ENCODE data around the gene MAGEA11.

DNA sequence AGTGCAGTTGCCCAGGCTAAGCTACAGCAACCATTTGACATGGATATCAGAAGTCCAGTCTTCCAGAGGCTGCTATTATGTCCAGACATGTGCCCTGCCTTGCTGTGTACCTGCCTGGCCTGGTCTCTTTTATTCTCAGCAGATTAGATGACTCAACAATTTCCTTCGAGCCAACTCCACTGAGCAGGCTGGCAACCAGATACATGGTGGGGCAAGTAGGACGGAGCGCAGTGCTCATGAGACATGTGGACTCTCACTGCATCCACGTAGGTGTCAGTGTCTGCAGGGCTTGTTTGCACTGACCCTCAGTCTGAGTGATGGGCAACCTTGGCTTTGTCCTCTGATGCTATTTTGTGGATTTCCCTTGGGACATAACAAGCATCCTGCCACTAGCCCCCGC is 7.2 kb upstream of the MAGEA11 start:
- TF ChIP-seq, protein P1, sequence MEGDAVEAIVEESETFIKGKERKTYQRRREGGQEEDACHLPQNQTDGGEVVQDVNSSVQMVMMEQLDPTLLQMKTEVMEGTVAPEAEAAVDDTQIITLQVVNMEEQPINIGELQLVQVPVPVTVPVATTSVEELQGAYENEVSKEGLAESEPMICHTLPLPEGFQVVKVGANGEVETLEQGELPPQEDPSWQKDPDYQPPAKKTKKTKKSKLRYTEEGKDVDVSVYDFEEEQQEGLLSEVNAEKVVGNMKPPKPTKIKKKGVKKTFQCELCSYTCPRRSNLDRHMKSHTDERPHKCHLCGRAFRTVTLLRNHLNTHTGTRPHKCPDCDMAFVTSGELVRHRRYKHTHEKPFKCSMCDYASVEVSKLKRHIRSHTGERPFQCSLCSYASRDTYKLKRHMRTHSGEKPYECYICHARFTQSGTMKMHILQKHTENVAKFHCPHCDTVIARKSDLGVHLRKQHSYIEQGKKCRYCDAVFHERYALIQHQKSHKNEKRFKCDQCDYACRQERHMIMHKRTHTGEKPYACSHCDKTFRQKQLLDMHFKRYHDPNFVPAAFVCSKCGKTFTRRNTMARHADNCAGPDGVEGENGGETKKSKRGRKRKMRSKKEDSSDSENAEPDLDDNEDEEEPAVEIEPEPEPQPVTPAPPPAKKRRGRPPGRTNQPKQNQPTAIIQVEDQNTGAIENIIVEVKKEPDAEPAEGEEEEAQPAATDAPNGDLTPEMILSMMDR (IDR thresholded peaks at IDR 0.05): no peak
- TF ChIP-seq POLR2A (IDR thresholded peaks at IDR 0.05): no peak

Measured in ovary (tissue), 3 donors.